CD4-positive, alpha-beta T cell treated with Interleukin-17A for 4 hours (primary cell): ENCODE data around the gene SLC25A27.
"Not testable (repeated sequence)": the region's sequence is repeated elsewhere in the genome, so short reads cannot be mapped to it uniquely, and the experiment has no call there.

Source experiments
- DNase-seq: peaks from one replicate; pipeline ENCODE4 v3.0.0-alpha.2; 2020; ENCODE audit warnings: mixed read lengths

The SLC25A27 gene

GRCh38 chr6:46652603-46653438 lies at the start of gene SLC25A27, which contains the start of gene CYP39A1:
Gene SLC25A27 (plus strand): TSS chr6:46652975. CDS start chr6:46653193, 218 bp downstream.
Gene CYP39A1 (minus strand): TSS chr6:46652818. CDS start chr6:46652582, 236 bp downstream.
- peak; percentile 81 for DNase-seq

DNA sequence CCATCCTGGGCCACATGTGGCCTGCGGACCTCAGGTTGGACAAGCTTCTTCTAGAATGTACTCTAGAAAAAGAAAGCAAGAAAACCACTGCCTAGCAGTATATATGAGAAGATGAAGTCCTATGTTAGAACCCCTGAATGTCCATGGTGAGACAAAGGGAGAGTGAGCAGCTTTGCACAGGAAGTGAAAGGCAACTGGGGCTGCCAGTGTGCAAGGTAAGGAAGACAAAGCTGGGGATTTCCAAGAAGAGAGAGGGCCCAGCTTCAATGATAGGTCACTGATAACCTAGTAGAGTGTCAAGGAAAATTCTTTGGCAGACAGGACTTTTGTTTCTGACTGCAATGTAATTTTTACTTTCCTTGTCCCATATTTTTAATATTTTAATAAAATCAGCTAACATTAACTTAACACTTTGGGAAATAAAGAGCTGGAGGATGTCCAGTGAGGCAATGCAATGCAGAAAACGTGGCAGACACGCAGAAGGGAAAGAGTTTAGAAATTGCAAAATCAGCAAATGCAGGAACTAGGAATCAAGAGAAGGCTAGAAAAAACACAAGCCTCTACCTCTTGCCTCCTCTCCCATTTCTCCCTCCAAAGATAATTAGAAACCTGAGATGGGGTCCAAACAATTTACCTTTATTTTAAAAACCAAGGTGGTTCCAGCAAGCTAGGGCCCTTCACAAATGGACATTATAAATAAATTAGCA lies 47.5 kb upstream of the SLC25A27 start:
- DNase-seq, result no peak

GRCh38 chr6:46606338-46606737 lies 46.4 kb upstream of the SLC25A27 start:
- no peak for DNase-seq

DNA sequence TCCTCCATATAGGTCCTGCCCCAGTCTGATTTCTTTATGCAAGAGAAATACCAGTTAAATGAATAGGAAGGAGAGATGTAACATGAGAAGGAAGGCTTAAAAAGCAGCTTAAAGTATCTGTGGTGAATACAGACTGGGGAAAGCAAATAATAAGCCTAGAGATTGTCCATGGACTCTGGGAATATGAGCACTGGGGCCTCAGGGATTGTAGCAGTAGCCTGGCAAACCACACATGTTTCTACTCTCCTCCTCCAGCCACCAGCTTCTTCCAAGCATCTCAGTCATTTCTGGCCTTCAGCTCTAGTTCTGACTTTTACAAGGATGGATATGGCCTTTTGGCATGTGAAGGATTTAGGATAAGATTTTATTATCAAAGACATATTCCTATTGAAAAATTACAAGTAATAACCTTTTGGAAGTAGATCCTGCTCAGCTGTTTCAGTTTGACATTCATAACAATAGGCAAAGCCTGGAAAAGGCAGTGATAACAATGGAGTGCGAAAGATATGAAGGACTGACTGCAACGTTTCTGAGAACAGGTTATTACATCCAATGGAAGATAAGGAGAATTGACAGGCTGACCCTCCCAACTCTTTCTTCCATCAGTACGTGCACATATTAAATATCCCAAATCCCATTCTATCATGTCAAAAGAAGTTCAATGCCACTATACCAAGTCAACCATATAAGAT lies 41.8 kb upstream of the SLC25A27 start:
- no peak for DNase-seq

- no peak for DNase-seq
Measured at GRCh38 chr6:46612645-46613044, 40.1 kb upstream of the SLC25A27 start.

DNA sequence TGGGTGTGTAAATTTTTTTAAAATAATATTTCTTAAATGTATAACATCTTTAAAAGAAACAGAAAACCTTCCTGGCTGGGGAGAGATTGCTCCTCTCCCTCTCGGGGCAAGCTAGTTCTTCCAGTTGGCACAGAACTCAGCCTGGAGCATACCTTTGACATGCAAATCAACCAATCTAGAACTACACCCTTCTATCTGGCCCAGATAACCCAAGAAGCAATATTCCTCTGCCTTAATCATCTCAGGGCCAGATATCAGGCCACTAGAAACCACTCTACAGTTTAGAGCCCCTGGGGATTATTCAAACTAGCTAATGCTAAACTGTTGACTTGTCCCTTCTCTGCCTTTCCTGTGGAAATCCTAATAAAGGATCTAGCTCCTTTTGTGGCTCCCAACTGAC lies 34.0 kb upstream of the SLC25A27 start:
- no peak for DNase-seq

DNA sequence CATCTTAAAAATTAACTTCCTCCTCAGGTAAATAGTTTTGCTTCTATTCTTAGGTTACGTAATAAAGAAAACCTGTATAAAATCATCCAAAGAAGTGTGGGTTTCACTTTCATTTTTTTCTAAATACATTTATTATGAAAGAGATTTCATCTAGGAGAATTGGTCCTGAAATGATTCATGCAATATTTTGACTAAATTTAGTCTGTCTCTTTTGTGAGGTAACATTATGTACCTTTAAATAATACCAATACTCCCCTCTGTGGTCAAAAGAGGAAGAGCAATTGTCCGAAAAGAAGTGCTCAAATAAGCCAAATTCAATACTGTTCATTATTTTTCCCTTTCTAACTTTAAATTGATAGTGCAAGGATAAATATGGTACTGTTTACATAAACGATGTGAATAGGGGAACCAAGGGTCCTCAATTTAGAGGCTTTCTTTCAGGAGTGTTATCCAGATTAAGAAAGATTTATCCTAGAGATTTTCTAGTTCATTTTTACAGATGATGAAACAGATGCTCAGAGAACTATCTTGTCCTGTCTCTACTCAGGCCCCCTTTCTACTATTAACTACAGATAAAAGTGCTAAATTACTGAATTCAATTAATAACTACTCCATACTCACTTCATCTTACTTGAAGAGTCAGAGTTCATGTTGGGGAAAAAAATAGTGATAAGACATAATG lies 26.4 kb upstream of the SLC25A27 start:
- DNase-seq, result no peak

- no peak for DNase-seq
Measured at GRCh38 chr6:46626976-46627375, 25.8 kb upstream of the SLC25A27 start.

- DNase-seq, result no peak
Measured at GRCh38 chr6:46628498-46628897, 24.3 kb upstream of the SLC25A27 start.

DNA sequence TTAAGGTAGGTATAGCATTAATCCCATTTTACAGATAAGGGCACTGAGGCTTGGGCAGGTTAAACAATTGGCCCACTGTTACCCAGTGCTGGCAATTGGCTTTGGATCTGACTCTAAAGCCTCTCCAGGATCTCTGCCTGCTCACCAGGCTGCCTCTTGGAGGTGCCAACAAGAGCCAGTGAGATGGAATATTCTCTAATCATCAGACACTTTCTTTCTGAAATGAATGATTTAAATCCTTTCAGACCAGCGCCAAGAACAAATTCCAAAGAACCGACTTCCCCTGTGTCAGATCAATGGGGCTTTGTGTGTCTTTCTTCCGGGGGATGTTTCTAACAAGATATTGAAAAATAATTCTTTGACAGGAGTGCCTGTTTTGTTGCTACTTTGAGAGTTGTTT lies 23.8 kb upstream of the SLC25A27 start:
- no peak for DNase-seq

DNA sequence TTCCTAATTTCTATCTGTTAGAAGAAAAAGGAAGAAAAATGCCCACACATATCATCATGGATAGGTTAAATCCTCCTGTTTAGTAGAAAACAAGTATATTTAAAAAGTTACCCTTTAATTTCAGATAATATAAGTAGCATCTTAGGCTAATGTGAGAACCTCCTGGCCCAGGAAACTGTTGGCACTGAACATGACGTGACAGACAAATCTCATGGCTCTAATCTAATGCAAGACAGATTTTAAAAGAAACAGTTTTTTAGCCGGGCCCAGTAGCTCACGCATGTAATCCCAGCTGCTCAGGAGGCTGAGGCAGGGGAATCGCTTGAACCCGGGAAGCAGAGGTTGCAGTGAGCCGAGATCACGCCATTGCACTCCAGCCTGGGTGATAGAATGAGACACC lies 23.1 kb upstream of the SLC25A27 start:
- no peak for DNase-seq

DNA sequence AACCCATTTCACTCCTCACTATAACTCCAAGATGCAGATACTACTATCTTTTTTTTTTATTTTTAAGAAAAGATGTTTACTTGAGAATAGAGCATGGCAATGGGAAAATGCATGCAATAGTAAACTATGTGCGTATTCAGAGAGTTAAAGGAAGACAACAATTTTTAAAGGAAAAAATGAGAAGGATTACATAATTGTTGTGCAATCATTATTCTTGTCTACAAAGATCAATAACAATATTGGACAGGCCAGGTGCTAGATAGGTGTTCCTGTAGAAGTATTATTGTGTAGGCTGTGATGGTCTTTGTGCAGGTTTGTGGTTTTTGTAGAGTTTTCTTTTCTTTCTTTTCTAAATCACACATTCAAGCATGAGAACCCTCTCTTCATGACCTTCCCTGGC lies 20.7 kb upstream of the SLC25A27 start:
- no peak for DNase-seq

GRCh38 chr6:46635462-46635861 lies 17.3 kb upstream of the SLC25A27 start:
- no peak for DNase-seq

GRCh38 chr6:46637145-46637544 lies 15.6 kb upstream of the SLC25A27 start:
- no peak for DNase-seq

GRCh38 chr6:46637933-46638332 lies 14.8 kb upstream of the SLC25A27 start:
- DNase-seq, result no peak

DNA sequence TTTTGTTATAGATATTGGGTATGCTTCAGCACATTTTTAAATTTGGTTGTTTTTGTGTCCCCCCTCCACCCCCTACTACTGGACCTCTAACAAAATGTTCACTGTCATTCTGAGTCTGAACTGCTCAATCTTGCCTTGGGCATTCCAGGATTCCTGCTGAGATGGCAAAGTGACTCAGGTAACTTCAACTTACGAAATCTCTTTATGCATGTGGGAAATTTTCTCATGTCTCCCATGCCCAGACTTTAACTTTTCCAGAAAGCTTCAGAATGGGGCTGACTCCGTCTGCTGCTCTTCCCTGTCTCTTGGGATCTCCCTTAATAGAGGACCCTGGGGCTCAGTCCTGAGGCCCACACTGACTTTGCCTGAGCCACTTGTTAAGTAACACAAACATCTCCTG lies 14.1 kb upstream of the SLC25A27 start:
- no peak for DNase-seq

DNA sequence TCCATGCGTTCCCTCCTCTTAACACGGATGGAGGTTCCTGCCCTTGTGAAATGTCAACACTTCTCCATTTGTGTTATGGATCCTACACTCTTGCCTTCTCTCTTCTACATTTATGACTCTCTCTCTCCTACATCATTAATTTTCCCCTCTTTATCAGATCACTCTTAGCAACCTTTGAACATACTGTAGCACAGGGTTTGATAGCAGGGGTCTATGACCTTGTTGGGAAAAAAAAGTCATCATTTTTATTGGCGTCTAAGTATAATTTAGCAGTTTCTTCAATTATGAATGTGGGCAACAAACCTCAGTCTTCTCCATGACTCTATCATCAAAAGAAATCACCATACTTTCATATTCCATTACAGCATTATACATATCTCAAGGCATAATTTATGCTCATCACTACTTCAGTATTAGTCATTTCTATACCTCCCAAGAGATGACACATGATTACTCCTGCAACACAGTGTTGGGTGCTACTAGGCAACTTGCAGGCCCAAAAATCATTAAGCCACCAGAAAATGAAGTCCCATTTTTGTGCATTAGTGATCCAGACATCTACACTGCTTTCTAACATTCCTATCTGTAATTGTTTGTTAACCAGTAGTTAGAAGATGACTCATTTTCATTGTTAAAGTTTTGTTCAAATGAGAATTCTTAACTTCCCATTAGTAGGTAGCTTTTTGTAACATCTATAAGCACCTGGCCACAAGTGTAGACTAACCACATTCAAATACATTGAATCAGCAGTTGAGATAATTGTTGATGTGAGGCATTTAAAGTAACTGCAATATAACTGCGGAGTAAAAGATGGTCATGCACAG lies 9.6 kb upstream of the SLC25A27 start:
- no peak for DNase-seq

- DNase-seq, result no peak
Measured at GRCh38 chr6:46645265-46645664, 7.5 kb upstream of the SLC25A27 start.

GRCh38 chr6:46648108-46648507 lies 4.7 kb upstream of the SLC25A27 start:
- not testable (repeated sequence) for DNase-seq

GRCh38 chr6:46648869-46649492 lies 3.8 kb upstream of the SLC25A27 start:
- DNase-seq, result no peak

DNA sequence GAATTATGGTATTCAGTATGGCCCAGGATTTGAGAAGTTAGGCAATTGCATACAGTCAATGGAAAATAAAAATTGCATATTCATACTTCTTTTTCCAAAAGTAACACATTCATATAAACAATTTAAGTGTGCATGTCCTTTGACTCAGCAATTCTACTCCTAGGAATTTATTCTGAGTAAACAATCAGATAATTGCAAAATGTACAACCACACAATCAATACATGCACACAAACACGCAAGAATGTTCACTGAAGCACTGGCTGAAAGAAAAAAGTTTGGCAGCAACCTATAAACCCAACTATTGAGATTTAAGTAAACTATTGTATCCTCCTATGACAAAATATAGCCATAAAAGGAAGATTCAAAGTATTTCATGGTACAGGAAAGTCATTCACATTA lies 1.8 kb upstream of the SLC25A27 start:
- DNase-seq, result no peak

GRCh38 chr6:46651816-46652215 lies 959 bp upstream of the SLC25A27 start:
- no peak for DNase-seq
